ENCODE measurements around the gene MSH3.

Gene MSH3

GRCh38 chr5:80705801-80706200 lies 51.3 kb downstream of the MSH3 start:
- TF ChIP-seq CTCF (IDR thresholded peaks at IDR 0.05) (no peak), ZFX (IDR thresholded peaks at IDR 0.05; ENCODE audit: borderline replicate concordance) (no peak)
- H3K27ac ChIP-seq = no peak overlapping the region

- no peak for TF ChIP-seq ZFX (IDR thresholded peaks at IDR 0.05; ENCODE audit: borderline replicate concordance)
- TF ChIP-seq CTCF (IDR thresholded peaks at IDR 0.05) = no peak
- H3K27ac ChIP-seq = no peak overlapping the region
Measured at GRCh38 chr5:80706835-80707447, 52.5 kb downstream of the MSH3 start.

- H3K27ac ChIP-seq = no peak overlapping the region
- TF ChIP-seq ZFX (IDR thresholded peaks at IDR 0.05; ENCODE audit: borderline replicate concordance) = no peak
- TF ChIP-seq CTCF (IDR thresholded peaks at IDR 0.05) = no peak
Measured at GRCh38 chr5:80707645-80708044, 53.2 kb downstream of the MSH3 start.

- no peak for TF ChIP-seq CTCF (IDR thresholded peaks at IDR 0.05)
- no peak for TF ChIP-seq ZFX (IDR thresholded peaks at IDR 0.05; ENCODE audit: borderline replicate concordance)
- H3K27ac ChIP-seq = no peak overlapping the region
Measured at GRCh38 chr5:80711216-80711615, 56.8 kb downstream of the MSH3 start.

GRCh38 chr5:80711938-80712337 lies 57.5 kb downstream of the MSH3 start:
- H3K27ac ChIP-seq = no peak overlapping the region
- TF ChIP-seq ZFX (IDR thresholded peaks at IDR 0.05; ENCODE audit: borderline replicate concordance) (no peak), CTCF (IDR thresholded peaks at IDR 0.05) (peak; percentile 67)

GRCh38 chr5:80712919-80713318 lies 58.5 kb downstream of the MSH3 start:
- TF ChIP-seq CTCF (IDR thresholded peaks at IDR 0.05) (no peak), ZFX (IDR thresholded peaks at IDR 0.05; ENCODE audit: borderline replicate concordance) (no peak)
- H3K27ac ChIP-seq = no peak overlapping the region

GRCh38 chr5:80713631-80714030 lies 59.2 kb downstream of the MSH3 start:
- no peak for TF ChIP-seq ZFX (IDR thresholded peaks at IDR 0.05; ENCODE audit: borderline replicate concordance)
- TF ChIP-seq CTCF (IDR thresholded peaks at IDR 0.05) = no peak
- no peak overlapping the region for H3K27ac ChIP-seq
